ENCODE data around the gene GLT1D1. TPM values are rescaled to one million over a fixed set of nuclear protein-coding genes. Genes with fewer than 3 reads are reported as not detected.

Gene GLT1D1
- polyA plus RNA-seq, 3 donors = 40.6 to 55.6 (median 53.3) TPM

GRCh38 chr12:128876559-128876958, 23.3 kb downstream of the GLT1D1 start:
- Histone ChIP-seq H3K4me3 (replicated peaks in 1 of 3; ENCODE audit: low read depth in 2 of 3, low read length in 3 of 3) (no peak overlapping the region), H3K36me3 (replicated peaks in 1 of 2; ENCODE audit: control insufficient read depth in 1 of 2, insufficient read depth in 2 of 2, low read length in 2 of 2) (peaks cover 39 to 74% of the 10 kb centered on the region in 2 donors), H3K9ac (ENCODE audit: insufficient read depth, low read length, poor library complexity, severe bottlenecking) (no peak overlapping the region), H3K4me1 (ENCODE audit: control insufficient read depth in 1 of 2, insufficient read depth in 2 of 2, low read length in 2 of 2) (no peaks in the 10 kb centered on the region), H3K27ac (ENCODE audit: low read depth in 1 of 2, low read length in 2 of 2) (no peak overlapping the region), H3K79me2 (ENCODE audit: insufficient read depth, low read length) (peaks cover 41% of the 10 kb centered on the region), H2AFZ (ENCODE audit: insufficient read depth, low read depth, low read length, poor library complexity, severe bottlenecking) (no peak overlapping the region), H4K20me1 (ENCODE audit: insufficient read depth, low read length) (peaks cover 92% of the 10 kb centered on the region), H3K9me3 (replicated peaks in 1 of 2; ENCODE audit: control insufficient read depth in 1 of 2, insufficient read depth in 1 of 2, low read length in 2 of 2) (peaks cover 18 to 23% of the 10 kb centered on the region in 2 donors), H3K4me2 (replicated peaks; ENCODE audit: extremely low read depth, low read length, poor library complexity, severe bottlenecking) (no peak overlapping the region), H3K27me3 (ENCODE audit: control insufficient read depth in 2 of 2, insufficient read depth in 2 of 2, low read length in 2 of 2) (no peaks in the 10 kb centered on the region)
- Mint-ChIP-seq H3K4me1 (peaks cover 3% of the 10 kb centered on the region), H3K27ac (no peak overlapping the region), H3K27me3 (ENCODE audit: low read depth in 3 of 3) (peaks cover 0 to 2% (median 2%) of the 10 kb centered on the region in 3 donors), H3K9me3 (peaks cover 9 to 34% (median 23%) of the 10 kb centered on the region in 7 donors), H3K4me3 (no peak overlapping the region), H3K36me3 (peaks cover 62 to 81% of the 10 kb centered on the region in 2 donors)
- DNase-seq = no peak
- TF ChIP-seq CTCF (IDR thresholded peaks at IDR 0.05) = no peak
- intact Hi-C loops (cut with micrococcal nuclease) = no loop called here
- WGBS (ENCODE audit: insufficient coverage) = no CpG with 5 or more reads among the region's 2 CpGs

GRCh38 chr12:128879898-128880764, 26.9 kb downstream of the GLT1D1 start:
- intact Hi-C loops (cut with micrococcal nuclease) = no loop called here
- H3K4me1 Mint-ChIP-seq = no peaks in the 10 kb centered on the region
- peaks cover 42 to 84% of the 10 kb centered on the region in 2 donors for H3K36me3 ChIP-seq (replicated peaks in 1 of 2; ENCODE audit: control insufficient read depth in 1 of 2, insufficient read depth in 2 of 2, low read length in 2 of 2)

More at GRCh38 chr12:128879898-128880764, 26.9 kb downstream of the GLT1D1 start:
- no peaks in the 10 kb centered on the region for H3K27me3 ChIP-seq (ENCODE audit: control insufficient read depth in 2 of 2, insufficient read depth in 2 of 2, low read length in 2 of 2)
- no peak for DNase-seq
- TF ChIP-seq CTCF (IDR thresholded peaks at IDR 0.05) = no peak
- no peak overlapping the region for H3K27ac ChIP-seq (ENCODE audit: low read depth in 1 of 2, low read length in 2 of 2)
- H2AFZ ChIP-seq (ENCODE audit: insufficient read depth, low read depth, low read length, poor library complexity, severe bottlenecking) = no peak overlapping the region
- WGBS (ENCODE audit: insufficient coverage) = no CpG with 5 or more reads among the region's 4 CpGs
- H3K4me1 ChIP-seq (ENCODE audit: control insufficient read depth in 1 of 2, insufficient read depth in 2 of 2, low read length in 2 of 2) = no peaks in the 10 kb centered on the region
- Mint-ChIP-seq H3K4me3 (no peak overlapping the region), H3K27me3 (ENCODE audit: low read depth in 3 of 3) (no peaks in the 10 kb centered on the region), H3K36me3 (peaks cover 66 to 79% of the 10 kb centered on the region in 2 donors), H3K9me3 (peaks cover 5 to 31% (median 23%) of the 10 kb centered on the region in 7 donors), H3K27ac (no peak overlapping the region)
- H3K9me3 ChIP-seq (replicated peaks in 1 of 2; ENCODE audit: control insufficient read depth in 1 of 2, insufficient read depth in 1 of 2, low read length in 2 of 2) = peaks cover 16 to 23% of the 10 kb centered on the region in 2 donors
- peaks cover 21% of the 10 kb centered on the region for H3K79me2 ChIP-seq (ENCODE audit: insufficient read depth, low read length)
- no peak overlapping the region for H3K9ac ChIP-seq (ENCODE audit: insufficient read depth, low read length, poor library complexity, severe bottlenecking)
- H3K4me2 ChIP-seq (replicated peaks; ENCODE audit: extremely low read depth, low read length, poor library complexity, severe bottlenecking) = no peak overlapping the region
- H4K20me1 ChIP-seq (ENCODE audit: insufficient read depth, low read length) = peaks cover 93% of the 10 kb centered on the region
- no peak overlapping the region for H3K4me3 ChIP-seq (replicated peaks in 1 of 3; ENCODE audit: low read depth in 2 of 3, low read length in 3 of 3)

Data from CD14-positive monocyte (primary cell).